Measurements from ENCODE around the gene GASK1A. TPM values are rescaled to one million over a fixed set of nuclear protein-coding genes. Genes with fewer than 3 reads are reported as not detected.
"Not testable (repeated sequence)": the region's sequence is repeated elsewhere in the genome, so short reads cannot be mapped to it uniquely, and the experiment has no call there.

GASK1A gene
- total RNA-seq, 1 donor from 2014 or later = not detected

DNA sequence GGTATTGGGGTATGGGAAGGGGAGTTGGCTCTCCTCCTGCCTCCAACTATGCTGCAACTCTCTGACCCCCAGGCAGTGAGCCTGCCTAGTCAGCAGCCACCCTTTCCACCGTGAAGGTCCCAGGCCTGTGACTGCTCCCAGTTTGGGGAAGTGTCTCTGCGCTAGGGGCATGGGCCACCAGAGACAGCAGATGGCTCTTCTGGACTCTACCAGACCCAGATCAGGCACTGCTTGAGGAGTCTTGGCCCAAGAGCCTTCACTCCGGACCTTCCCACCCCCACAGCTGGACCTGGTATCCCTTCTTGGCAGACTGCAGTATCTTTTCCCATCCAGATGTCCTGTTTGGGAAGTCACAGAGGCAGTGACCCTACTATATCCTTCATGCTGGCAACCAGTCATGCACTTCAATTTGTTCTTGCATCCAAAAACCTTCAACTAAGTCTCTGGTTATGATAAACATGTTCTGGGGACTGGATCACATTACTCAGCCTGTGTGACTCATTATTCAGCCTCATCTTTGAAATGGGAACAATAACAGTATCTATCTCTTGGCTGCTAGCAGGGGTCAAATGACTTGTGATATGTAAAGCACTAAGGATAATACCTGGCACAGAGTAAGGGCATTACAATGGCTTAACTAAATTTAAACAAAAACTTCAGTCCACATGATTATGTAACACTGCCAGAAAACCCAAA is 64.1 kb downstream of the GASK1A start:
- H3K4me1 Mint-ChIP-seq (ENCODE audit: low read depth, unreplicated experiment) = no peaks in the 10 kb centered on the region
- DNase-seq = no peak
- H3K4me3 Mint-ChIP-seq (ENCODE audit: unreplicated experiment) = no peak overlapping the region
- H3K27ac Mint-ChIP-seq (ENCODE audit: unreplicated experiment) = no peak overlapping the region
- peaks cover 11% of the 10 kb centered on the region for H3K9me3 Mint-ChIP-seq (ENCODE audit: unreplicated experiment)
- TF ChIP-seq CTCF (IDR thresholded peaks at IDR 0.05; ENCODE audit: partially characterized antibody, unreplicated experiment) = no peak
- peaks cover 2% of the 10 kb centered on the region for H3K27me3 Mint-ChIP-seq (ENCODE audit: unreplicated experiment)
- H3K36me3 Mint-ChIP-seq (ENCODE audit: unreplicated experiment) = peaks cover 36% of the 10 kb centered on the region

- TF ChIP-seq CTCF (IDR thresholded peaks at IDR 0.05; ENCODE audit: partially characterized antibody, unreplicated experiment) = no peak
- Mint-ChIP-seq H3K4me1 (ENCODE audit: low read depth, unreplicated experiment) (no peaks in the 10 kb centered on the region), H3K4me3 (ENCODE audit: unreplicated experiment) (no peak overlapping the region), H3K9me3 (ENCODE audit: unreplicated experiment) (peaks cover 11% of the 10 kb centered on the region), H3K27me3 (ENCODE audit: unreplicated experiment) (peaks cover 2% of the 10 kb centered on the region), H3K36me3 (ENCODE audit: unreplicated experiment) (peaks cover 38% of the 10 kb centered on the region), H3K27ac (ENCODE audit: unreplicated experiment) (no peak overlapping the region)
- no peak for DNase-seq
Measured at GRCh38 chr3:43043793-43044192, 64.7 kb downstream of the GASK1A start.

DNA sequence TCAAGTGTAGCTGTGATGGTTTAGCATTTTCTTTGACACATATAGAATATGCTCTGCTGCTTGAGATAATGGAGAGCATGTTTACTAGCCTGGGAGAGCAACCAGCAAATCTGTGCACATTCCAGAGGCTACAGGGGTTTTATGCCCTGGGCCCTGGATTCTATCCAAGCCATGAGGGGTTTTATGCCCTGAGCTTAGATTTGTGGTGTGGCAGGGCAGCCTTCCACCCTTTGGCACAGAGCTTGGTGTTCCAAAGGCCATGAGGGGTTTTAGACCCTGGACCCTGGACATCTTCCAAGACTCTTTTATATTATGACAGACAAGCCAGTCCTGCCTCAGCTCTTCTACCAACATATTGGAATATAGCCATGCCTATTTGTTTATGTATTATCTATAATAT is 66.0 kb downstream of the GASK1A start:
- not testable (repeated sequence) for DNase-seq; H3K27me3 Mint-ChIP-seq (ENCODE audit: unreplicated experiment); H3K4me1 Mint-ChIP-seq (ENCODE audit: low read depth, unreplicated experiment); H3K4me3 Mint-ChIP-seq (ENCODE audit: unreplicated experiment); H3K27ac Mint-ChIP-seq (ENCODE audit: unreplicated experiment)
- H3K36me3 Mint-ChIP-seq (ENCODE audit: unreplicated experiment) = peaks cover 38% of the 10 kb centered on the region
- H3K9me3 Mint-ChIP-seq (ENCODE audit: unreplicated experiment) = peaks cover 11% of the 10 kb centered on the region

DNA sequence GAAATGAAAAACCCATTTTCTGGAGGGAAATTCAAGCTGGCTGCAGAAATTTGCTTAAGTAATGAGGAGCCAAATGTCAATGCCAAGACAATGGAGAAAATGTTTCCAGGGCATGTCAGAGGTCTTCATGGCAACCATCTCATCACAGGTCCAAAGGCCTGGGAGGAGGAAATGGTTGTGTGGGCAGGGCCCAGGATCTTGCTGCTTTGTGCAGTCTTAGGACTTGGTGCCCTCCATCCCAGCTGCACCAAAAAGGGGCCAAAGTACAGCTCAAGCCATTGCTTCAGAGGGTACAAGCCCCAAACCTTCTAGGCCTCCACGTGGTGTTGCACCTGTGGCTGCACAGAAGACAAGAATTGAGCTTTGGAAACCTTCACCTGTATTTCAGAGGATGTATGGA is 67.5 kb downstream of the GASK1A start:
- Mint-ChIP-seq H3K36me3 (ENCODE audit: unreplicated experiment) (peaks cover 38% of the 10 kb centered on the region), H3K9me3 (ENCODE audit: unreplicated experiment) (peaks cover 15% of the 10 kb centered on the region), H3K4me3 (ENCODE audit: unreplicated experiment) (no peak overlapping the region), H3K27ac (ENCODE audit: unreplicated experiment) (no peak overlapping the region), H3K27me3 (ENCODE audit: unreplicated experiment) (peaks cover 2% of the 10 kb centered on the region), H3K4me1 (ENCODE audit: low read depth, unreplicated experiment) (no peaks in the 10 kb centered on the region)
- no peak for DNase-seq
- no peak for TF ChIP-seq CTCF (IDR thresholded peaks at IDR 0.05; ENCODE audit: partially characterized antibody, unreplicated experiment)

DNA sequence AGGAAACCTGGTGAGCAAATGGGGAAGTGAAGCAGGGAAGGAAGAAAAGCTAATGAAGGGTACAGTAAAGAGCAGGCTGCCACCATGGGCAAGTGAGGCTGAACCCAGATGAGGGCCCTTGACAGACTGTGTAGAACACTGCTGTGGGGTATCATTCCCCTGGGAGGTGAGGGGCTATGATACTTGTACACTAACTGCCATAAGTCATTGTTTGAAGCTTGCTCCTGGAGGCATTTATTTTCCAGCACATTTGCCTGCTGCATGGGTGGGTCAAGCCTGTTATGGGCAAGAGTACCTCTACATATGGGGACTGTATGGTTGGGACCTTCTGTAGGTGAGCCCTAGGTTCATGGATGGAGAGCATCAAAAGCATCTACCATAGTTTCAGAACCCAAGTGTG is 69.4 kb downstream of the GASK1A start:
- Mint-ChIP-seq H3K9me3 (ENCODE audit: unreplicated experiment) (peaks cover 17% of the 10 kb centered on the region), H3K27ac (ENCODE audit: unreplicated experiment) (no peak overlapping the region), H3K36me3 (ENCODE audit: unreplicated experiment) (peaks cover 47% of the 10 kb centered on the region), H3K27me3 (ENCODE audit: unreplicated experiment) (peaks cover 7% of the 10 kb centered on the region), H3K4me1 (ENCODE audit: low read depth, unreplicated experiment) (no peaks in the 10 kb centered on the region), H3K4me3 (ENCODE audit: unreplicated experiment) (no peak overlapping the region)
- no peak for TF ChIP-seq CTCF (IDR thresholded peaks at IDR 0.05; ENCODE audit: partially characterized antibody, unreplicated experiment)
- DNase-seq = no peak

All from glutamatergic neuron (in vitro differentiated cells).